Mesendoderm (in vitro differentiated cells): ENCODE data around the gene ATXN10.

Experiments
- DNase-seq: peaks from one replicate; pipeline ENCODE4 v3.0.0; 2013
- H2AK5ac ChIP-seq: 2 replicates; pipeline ENCODE4 v1.6.1; 2013; ENCODE audit warnings: low read length, inconsistent platforms
- H2BK120ac ChIP-seq: 2 replicates; pipeline ENCODE4 v1.6.1; 2013; ENCODE audit warnings: low read depth, mild to moderate bottlenecking, low read length, moderate library complexity, mixed read lengths
- H2BK15ac ChIP-seq: replicated peaks from 2 replicates; pipeline ENCODE4 v1.6.1; 2013; ENCODE audit warnings: low read depth, mild to moderate bottlenecking, moderate library complexity
- H2BK5ac ChIP-seq: 2 replicates; pipeline ENCODE4 v1.6.1; 2013; ENCODE audit warnings: low read length, inconsistent platforms
- H3K18ac ChIP-seq: 2 replicates; pipeline ENCODE4 v1.6.1; 2013; ENCODE audit warnings: mild to moderate bottlenecking, low read length, mixed read lengths
- H3K23ac ChIP-seq: one replicate; pipeline ENCODE4 v1.6.1; 2013; ENCODE audit warnings: low read length
- H3K27ac ChIP-seq: 2 replicates; pipeline ENCODE4 v1.5.1; 2013; ENCODE audit warnings: low read depth, mild to moderate bottlenecking, inconsistent platforms, low read length, moderate library complexity
- H3K27me3 ChIP-seq: 2 replicates; pipeline ENCODE4 v1.6.1; 2013; ENCODE audit warnings: low read length, control low read depth, mild to moderate bottlenecking, inconsistent platforms; ENCODE audit not compliant: insufficient read depth, poor library complexity
- H3K36me3 ChIP-seq: 2 replicates; pipeline ENCODE4 v1.6.1; 2013; ENCODE audit warnings: low read length, inconsistent platforms; ENCODE audit not compliant: control insufficient read depth, insufficient read depth
- H3K4ac ChIP-seq: one replicate; pipeline ENCODE4 v1.6.1; 2013; ENCODE audit warnings: low read depth, mild to moderate bottlenecking, low read length, moderate library complexity
- H3K4me1 ChIP-seq: 2 replicates; pipeline ENCODE4 v1.6.1; 2013; ENCODE audit warnings: low read depth, low read length, inconsistent platforms; ENCODE audit not compliant: control insufficient read depth
- H3K4me2 ChIP-seq: 2 replicates; pipeline ENCODE4 v1.6.1; 2013; ENCODE audit warnings: low read length
- H3K4me3 ChIP-seq: 2 replicates; pipeline ENCODE4 v1.5.1; 2013; ENCODE audit warnings: mild to moderate bottlenecking, low read length
- H3K56ac ChIP-seq: one replicate; pipeline ENCODE4 v1.6.1; 2013; ENCODE audit warnings: low read length
- H3K79me1 ChIP-seq: 2 replicates; pipeline ENCODE4 v1.6.1; 2013; ENCODE audit warnings: low read length, inconsistent platforms
- H3K79me2 ChIP-seq: 2 replicates; pipeline ENCODE4 v1.6.1; 2013; ENCODE audit warnings: mild to moderate bottlenecking, low read length; ENCODE audit not compliant: control insufficient read depth, insufficient read depth
- H3K9ac ChIP-seq: 2 replicates; pipeline ENCODE4 v1.6.1; 2013; ENCODE audit warnings: low read length, inconsistent platforms
- H4K5ac ChIP-seq: one replicate; pipeline ENCODE4 v1.6.1; 2013; ENCODE audit warnings: low read length
- H4K8ac ChIP-seq: one replicate; pipeline ENCODE4 v1.6.1; 2013; ENCODE audit warnings: low read depth, mild to moderate bottlenecking, control low read depth, low read length, moderate library complexity
- WGBS: extraction: QIAGEN DNeasy Blood & Tissue Kit; methylation state at CpG from one replicate; pipeline ENCODE4 v1.1.7; 2013; ENCODE audit warnings: low lambda C conversion rate, missing lambda C conversion rate; ENCODE audit not compliant: insufficient coverage; ENCODE audit errors: extremely low coverage; 5-methylcytosine and 5-hydroxymethylcytosine counted together

ATXN10 gene

DNA sequence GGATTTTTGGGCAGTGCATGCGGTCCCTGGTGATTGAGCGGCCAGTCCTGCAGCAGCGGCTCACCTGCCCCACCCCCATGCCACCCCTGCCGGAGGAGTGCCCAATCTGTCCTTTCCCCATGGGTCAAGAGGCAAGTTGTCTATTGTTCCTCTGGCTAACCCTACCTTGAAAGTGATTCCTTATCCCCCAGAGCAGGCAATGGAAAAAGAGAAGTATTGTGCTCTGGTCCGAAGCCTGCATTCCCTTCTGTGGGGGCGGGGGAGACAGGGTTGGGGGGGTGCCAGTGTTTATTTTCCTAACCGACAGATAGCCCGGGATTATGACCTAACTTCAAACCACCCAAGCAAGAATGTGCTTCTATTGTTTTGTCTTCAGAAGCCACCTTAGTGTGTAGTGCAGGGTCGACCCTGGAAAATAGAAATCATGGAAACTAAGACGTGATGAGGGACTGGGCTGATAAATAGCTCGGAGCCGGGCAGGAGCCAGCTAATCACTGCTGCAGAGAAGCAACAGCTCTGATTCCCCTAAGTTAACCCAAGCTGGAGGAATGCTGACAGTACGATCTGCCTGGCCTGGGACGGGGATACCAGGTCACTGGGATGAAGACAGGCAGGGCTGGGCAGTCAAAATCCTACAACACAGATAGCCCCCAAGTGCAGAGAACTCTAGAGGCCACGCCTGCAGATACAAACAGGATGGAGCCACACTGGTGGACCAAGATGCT lies 38.7 kb upstream of the ATXN10 start:
- no peak overlapping the region for H3K4me3 ChIP-seq
- H3K36me3 ChIP-seq = no peaks in the 10 kb centered on the region
- H4K8ac ChIP-seq = no peak overlapping the region
- no peak overlapping the region for H3K23ac ChIP-seq
- H3K56ac ChIP-seq = no peak overlapping the region
- no peak overlapping the region for H3K18ac ChIP-seq
- H3K79me1 ChIP-seq = no peaks in the 10 kb centered on the region
- no peaks in the 10 kb centered on the region for H3K27me3 ChIP-seq
- no CpG with 5 or more reads among the region's 15 CpGs for WGBS
- DNase-seq = no peak
- no peak overlapping the region for H2BK120ac ChIP-seq
- H2AK5ac ChIP-seq = no peak overlapping the region
- no peak overlapping the region for H3K4me2 ChIP-seq
- H3K4ac ChIP-seq = no peak overlapping the region
- H2BK15ac ChIP-seq = no peak overlapping the region
- no peaks in the 10 kb centered on the region for H3K4me1 ChIP-seq
- H3K9ac ChIP-seq = no peak overlapping the region
- no peak overlapping the region for H4K5ac ChIP-seq
- no peak overlapping the region for H2BK5ac ChIP-seq
- no peaks in the 10 kb centered on the region for H3K79me2 ChIP-seq
- H3K27ac ChIP-seq = no peak overlapping the region

DNA sequence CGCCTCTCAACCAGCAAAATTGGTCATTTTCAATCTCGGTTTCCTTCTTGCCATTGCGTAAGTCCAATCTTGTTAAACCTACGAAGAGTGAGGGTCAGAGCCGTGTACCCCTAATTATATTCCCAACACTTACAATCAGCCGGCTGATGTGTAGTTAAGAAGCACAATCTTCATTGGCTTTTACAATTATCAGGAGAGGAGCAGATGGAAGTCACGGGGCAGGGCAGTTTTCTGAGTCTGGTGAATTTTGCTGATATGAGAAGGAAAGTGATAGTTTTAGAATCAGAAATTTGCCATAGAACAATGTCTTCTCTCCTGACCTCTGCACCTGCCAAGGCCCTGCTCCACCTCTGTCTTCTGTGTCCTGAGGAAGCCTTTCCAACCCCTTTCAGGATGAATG lies 35.0 kb upstream of the ATXN10 start:
- no peaks in the 10 kb centered on the region for H3K79me1 ChIP-seq
- no peak overlapping the region for H2BK120ac ChIP-seq
- no peak overlapping the region for H3K4me3 ChIP-seq
- no peak overlapping the region for H4K5ac ChIP-seq
- no peaks in the 10 kb centered on the region for H3K36me3 ChIP-seq
- H3K27ac ChIP-seq = no peak overlapping the region
- H3K9ac ChIP-seq = no peak overlapping the region
- no peak overlapping the region for H3K56ac ChIP-seq
- H2AK5ac ChIP-seq = no peak overlapping the region
- H3K18ac ChIP-seq = no peak overlapping the region
- no peaks in the 10 kb centered on the region for H3K79me2 ChIP-seq
- no peak overlapping the region for H3K4ac ChIP-seq
- no peak overlapping the region for H3K23ac ChIP-seq
- peaks cover 2% of the 10 kb centered on the region for H3K4me1 ChIP-seq
- no peak for DNase-seq
- H3K27me3 ChIP-seq = no peaks in the 10 kb centered on the region
- no peak overlapping the region for H4K8ac ChIP-seq
- no peak overlapping the region for H2BK5ac ChIP-seq
- H2BK15ac ChIP-seq = no peak overlapping the region
- no CpG with 5 or more reads among the region's 7 CpGs for WGBS
- no peak overlapping the region for H3K4me2 ChIP-seq

DNA sequence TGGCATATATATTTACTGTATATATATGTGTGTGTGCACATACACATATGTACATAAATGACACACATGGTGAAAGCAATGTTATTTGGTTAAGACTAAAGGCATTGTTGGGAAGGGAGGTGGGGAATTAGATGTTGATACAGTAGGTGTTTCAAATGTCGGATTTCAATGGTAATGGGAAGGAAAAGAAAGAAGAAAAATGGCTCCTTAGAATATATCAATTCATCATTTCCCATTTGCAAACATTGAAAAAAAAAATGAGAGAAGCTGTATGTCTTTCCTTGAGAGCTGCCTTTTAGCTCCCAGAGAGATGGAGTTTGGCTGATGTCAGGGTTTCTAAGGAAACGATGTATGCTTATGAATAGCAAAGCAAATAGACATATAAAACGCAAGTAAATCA lies 33.4 kb upstream of the ATXN10 start:
- Histone ChIP-seq H3K36me3 (no peaks in the 10 kb centered on the region), H3K79me2 (no peaks in the 10 kb centered on the region), H3K27me3 (no peaks in the 10 kb centered on the region), H3K23ac (no peak overlapping the region), H3K27ac (no peak overlapping the region), H3K9ac (no peak overlapping the region), H3K18ac (no peak overlapping the region), H3K79me1 (no peaks in the 10 kb centered on the region), H3K4me2 (no peak overlapping the region), H3K4me3 (no peak overlapping the region), H2BK15ac (no peak overlapping the region), H3K4ac (no peak overlapping the region), H2AK5ac (no peak overlapping the region), H2BK5ac (no peak overlapping the region), H4K8ac (no peak overlapping the region), H2BK120ac (no peak overlapping the region), H3K4me1 (peaks cover 2% of the 10 kb centered on the region), H3K56ac (no peak overlapping the region), H4K5ac (no peak overlapping the region)
- no CpG with 5 or more reads among the region's 3 CpGs for WGBS
- no peak for DNase-seq

DNA sequence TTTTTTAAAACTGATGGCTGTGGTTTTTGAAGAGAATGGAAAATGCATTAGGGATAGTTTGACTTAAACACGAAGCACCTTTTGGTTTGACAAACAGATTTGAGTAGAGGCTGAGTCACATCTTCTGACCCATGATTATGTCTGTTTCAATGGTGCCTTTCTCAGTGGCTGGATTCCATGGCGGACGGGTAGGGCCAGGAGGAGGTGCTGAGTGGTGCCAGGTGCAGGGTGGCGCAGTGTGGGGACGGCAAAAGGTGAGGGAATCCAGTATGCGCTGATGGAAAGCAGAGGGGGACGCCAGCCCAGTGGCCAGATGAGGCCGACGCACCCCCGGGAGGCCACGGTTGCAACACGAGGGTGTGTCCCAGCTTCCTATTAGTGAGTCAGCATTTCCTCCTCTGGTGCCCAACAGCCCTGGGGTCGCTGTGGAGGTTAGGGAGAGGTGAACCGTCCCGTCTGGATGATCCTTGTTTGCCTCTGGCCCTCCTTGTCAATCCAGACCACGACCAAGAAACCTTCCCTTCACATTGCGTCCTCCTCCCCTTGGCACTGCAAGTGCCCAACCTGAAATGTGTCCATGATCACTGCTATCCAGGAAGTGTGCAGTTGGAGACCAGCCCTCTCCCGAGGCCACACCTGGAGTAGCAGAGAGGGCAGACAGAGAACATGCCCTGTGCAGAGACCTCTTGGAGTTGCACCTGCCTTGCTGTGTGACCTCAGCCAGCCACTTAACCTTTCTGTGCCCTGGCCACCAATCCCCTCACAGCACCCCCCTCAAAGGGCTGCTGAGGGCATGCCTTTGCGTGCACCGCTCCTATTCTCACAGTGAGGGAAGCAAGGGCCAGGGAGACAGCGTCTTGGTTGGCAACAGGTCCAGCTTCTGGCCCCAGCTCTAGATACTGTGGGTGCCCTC lies 32.5 kb upstream of the ATXN10 start:
- H3K23ac ChIP-seq = no peak overlapping the region
- H3K36me3 ChIP-seq = no peaks in the 10 kb centered on the region
- no peak overlapping the region for H3K56ac ChIP-seq
- no CpG with 5 or more reads among the region's 21 CpGs for WGBS
- no peaks in the 10 kb centered on the region for H3K79me1 ChIP-seq
- no peaks in the 10 kb centered on the region for H3K79me2 ChIP-seq
- H2AK5ac ChIP-seq = no peak overlapping the region
- H4K5ac ChIP-seq = no peak overlapping the region
- no peak overlapping the region for H3K18ac ChIP-seq
- no peak for DNase-seq
- no peak overlapping the region for H3K9ac ChIP-seq
- H4K8ac ChIP-seq = no peak overlapping the region
- no peak overlapping the region for H3K27ac ChIP-seq
- H2BK5ac ChIP-seq = no peak overlapping the region
- H3K27me3 ChIP-seq = no peaks in the 10 kb centered on the region
- no peak overlapping the region for H3K4me3 ChIP-seq
- no peak overlapping the region for H2BK120ac ChIP-seq
- no peak overlapping the region for H3K4me2 ChIP-seq
- no peak overlapping the region for H2BK15ac ChIP-seq
- peaks cover 2% of the 10 kb centered on the region for H3K4me1 ChIP-seq
- H3K4ac ChIP-seq = no peak overlapping the region

DNA sequence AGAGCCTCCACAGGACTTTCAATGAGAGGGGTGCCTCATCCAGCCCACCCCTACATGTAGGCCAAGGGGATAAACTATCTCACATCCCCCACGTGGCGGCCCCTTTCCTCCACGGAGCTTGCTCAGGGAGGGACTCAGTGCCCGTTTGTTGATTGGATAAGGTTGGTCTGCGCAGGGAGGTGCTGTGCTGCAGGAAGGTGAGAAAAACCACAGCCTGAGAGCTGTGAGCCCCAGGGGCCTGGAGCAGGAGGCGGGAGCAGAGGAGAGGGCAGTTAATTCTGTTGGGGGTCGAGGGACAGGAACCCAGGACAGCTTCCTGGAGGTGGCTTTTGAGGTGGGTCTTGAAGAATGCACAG lies 31.9 kb upstream of the ATXN10 start:
- Histone ChIP-seq H3K79me1 (no peaks in the 10 kb centered on the region), H3K9ac (no peak overlapping the region), H3K36me3 (no peaks in the 10 kb centered on the region), H2BK5ac (no peak overlapping the region), H4K8ac (no peak overlapping the region), H2BK120ac (no peak overlapping the region), H3K4me2 (no peak overlapping the region), H3K56ac (no peak overlapping the region), H3K18ac (no peak overlapping the region), H2AK5ac (no peak overlapping the region), H3K27me3 (no peaks in the 10 kb centered on the region), H3K4me1 (peaks cover 2% of the 10 kb centered on the region), H3K4me3 (no peak overlapping the region), H3K27ac (no peak overlapping the region), H4K5ac (no peak overlapping the region), H2BK15ac (no peak overlapping the region), H3K4ac (no peak overlapping the region), H3K23ac (no peak overlapping the region), H3K79me2 (no peaks in the 10 kb centered on the region)
- WGBS = no CpG with 5 or more reads among the region's 7 CpGs
- DNase-seq = no peak
